Transverse colon (tissue), 4 donors: ENCODE data around the gene RAE1.

Experiments
- EP300 ChIP-seq: sonication (generic); formaldehyde crosslinking; IDR thresholded peaks from one replicate; pipeline ENCODE4 v1.6.1; 2017; ENCODE audit warnings: antibody characterized with exemption, low read depth
- POLR2AphosphoS5 ChIP-seq, 3 donors: sonication (generic); formaldehyde crosslinking; IDR thresholded peaks; one replicate each; pipeline ENCODE4 v1.6.1; 2016; ENCODE audit warnings: antibody characterized with exemption in 3 of 3
- TF ChIP-seq, protein P1 (sequence below), 5 experiments: fragments of 200-600 bp in 3 of 5; fragments of 450-650 bp in 2 of 5; sonication (generic) in 3 of 5; IDR thresholded peaks; 1 replicate in 2 of 5; 2 replicates in 3 of 5; pipeline ENCODE4 v1.5.1; 2016 to 2017; ENCODE audit warnings: antibody characterized with exemption in 5 of 5, inconsistent platforms in 3 of 5, mild to moderate bottlenecking in 2 of 5, moderate library complexity in 1 of 5

DNA sequence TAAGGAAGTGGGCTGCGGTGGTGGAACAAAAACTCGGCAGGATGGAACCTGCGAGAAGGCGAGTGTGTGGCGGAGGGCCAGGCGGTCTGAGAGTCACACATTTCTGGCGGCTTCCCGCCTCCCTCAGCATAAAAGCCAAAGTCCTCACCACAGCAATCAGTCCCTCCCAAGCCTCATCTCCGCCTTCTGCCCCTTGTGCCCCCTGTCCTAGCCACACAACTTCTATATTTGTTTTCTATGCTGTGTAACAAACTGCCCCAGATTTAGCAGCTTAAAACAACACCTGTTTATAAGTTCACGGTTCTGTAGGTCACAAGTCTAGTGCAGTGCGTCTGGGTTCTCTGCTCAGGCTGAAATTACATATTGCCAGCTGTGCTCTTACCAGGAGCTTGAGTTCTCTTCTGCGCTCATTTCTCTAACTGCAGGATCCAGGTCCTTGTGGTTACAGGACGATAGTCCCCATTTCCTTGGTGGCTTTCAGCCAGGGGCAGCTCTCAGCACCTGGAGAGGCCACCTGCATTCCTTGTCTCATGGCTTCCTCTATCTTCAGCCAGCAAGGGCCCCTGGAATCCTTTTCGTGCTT is 33.2 kb upstream of the RAE1 start:
- TF ChIP-seq, protein P1, sequence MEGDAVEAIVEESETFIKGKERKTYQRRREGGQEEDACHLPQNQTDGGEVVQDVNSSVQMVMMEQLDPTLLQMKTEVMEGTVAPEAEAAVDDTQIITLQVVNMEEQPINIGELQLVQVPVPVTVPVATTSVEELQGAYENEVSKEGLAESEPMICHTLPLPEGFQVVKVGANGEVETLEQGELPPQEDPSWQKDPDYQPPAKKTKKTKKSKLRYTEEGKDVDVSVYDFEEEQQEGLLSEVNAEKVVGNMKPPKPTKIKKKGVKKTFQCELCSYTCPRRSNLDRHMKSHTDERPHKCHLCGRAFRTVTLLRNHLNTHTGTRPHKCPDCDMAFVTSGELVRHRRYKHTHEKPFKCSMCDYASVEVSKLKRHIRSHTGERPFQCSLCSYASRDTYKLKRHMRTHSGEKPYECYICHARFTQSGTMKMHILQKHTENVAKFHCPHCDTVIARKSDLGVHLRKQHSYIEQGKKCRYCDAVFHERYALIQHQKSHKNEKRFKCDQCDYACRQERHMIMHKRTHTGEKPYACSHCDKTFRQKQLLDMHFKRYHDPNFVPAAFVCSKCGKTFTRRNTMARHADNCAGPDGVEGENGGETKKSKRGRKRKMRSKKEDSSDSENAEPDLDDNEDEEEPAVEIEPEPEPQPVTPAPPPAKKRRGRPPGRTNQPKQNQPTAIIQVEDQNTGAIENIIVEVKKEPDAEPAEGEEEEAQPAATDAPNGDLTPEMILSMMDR (IDR thresholded peaks at IDR 0.05) = no peak
- TF ChIP-seq EP300 = no peak
- TF ChIP-seq POLR2AphosphoS5 (IDR thresholded peaks at IDR 0.05) = no peak
